HepG2 (cell line): ENCODE results near the gene RHOBTB1. TPM values are rescaled to one million over a fixed set of nuclear protein-coding genes. Genes with fewer than 3 reads are reported as not detected.

Experiments
- ATAC-seq: fragments of 200-7000 bp; cut with Tn5 transposase; 3 replicates; pipeline ENCODE4 v1.9.1; 2020; ENCODE audit warnings: mild to moderate bottlenecking, moderate library complexity
- BruUV-seq: library from RNA; stranded (reverse); fragments of 400-500 nt; replicated peaks from 2 replicates; lab custom pipeline; 2021; lab: Mats Ljungman, UMichigan
- CTCF ChIA-PET: fragments of 300-600 bp; formaldehyde crosslinking; extraction: SDS; loops from one replicate; lab custom pipeline; 2021; ENCODE audit warnings: low total read pairs, inconsistent platforms, low intra/inter-chr PET ratio; lab: Yijun Ruan, JAX
- POLR2A ChIA-PET: fragments of 350-600 bp; sonication (Branson Sonifier 250); formaldehyde crosslinking; loops from one replicate; lab custom pipeline; 2020; ENCODE audit warnings: antibody characterized with exemption, inconsistent platforms; lab: Yijun Ruan, JAX
- DNase-seq: peaks from one replicate; pipeline ENCODE4 v3.0.0-alpha.2; 2015; ENCODE audit warnings: low spot score
- FAIRE-seq: peaks from 3 replicates; lab custom pipeline; 2011; peaks lifted over from hg19 to GRCh38; lab: Jason Lieb, UNC
- H2AFZ ChIP-seq: one replicate; pipeline ENCODE4 v1.6.1; 2011; ENCODE audit warnings: low read length, inconsistent platforms
- H3K27ac ChIP-seq: fragments of 300-600 bp; 3 replicates; pipeline ENCODE4 v1.8.0; 2011; ENCODE audit warnings: mixed run types, mild to moderate bottlenecking, mixed read lengths, low read length, inconsistent platforms; ENCODE audit not compliant: insufficient read depth; ENCODE audit errors: extremely low read length
- H3K27me3 ChIP-seq, 2 experiments: fragments of 200-600 bp in 1 of 2; 2 replicates in 1 of 2; 3 replicates in 1 of 2; pipeline versions ENCODE4 v1.6.0 to v1.8.0; 2011; ENCODE audit warnings: low read length in 2 of 2, mild to moderate bottlenecking in 2 of 2, moderate library complexity in 2 of 2, inconsistent platforms in 1 of 2; ENCODE audit not compliant: insufficient read depth in 2 of 2, control insufficient read depth in 1 of 2
- H3K36me3 ChIP-seq, 2 experiments: fragments of 200-600 bp in 1 of 2; replicated peaks in 1 of 2; 2 replicates in 1 of 2; 3 replicates in 1 of 2; pipeline versions ENCODE4 v1.5.1 to v1.8.0; 2011; ENCODE audit warnings: low read length in 2 of 2, inconsistent platforms in 1 of 2; ENCODE audit not compliant: insufficient read depth in 2 of 2, control insufficient read depth in 1 of 2
- H3K4me1 ChIP-seq: 2 replicates; pipeline ENCODE4 v1.5.1; 2012; ENCODE audit warnings: low read length, inconsistent platforms; ENCODE audit not compliant: insufficient read depth
- H3K4me2 ChIP-seq: 2 replicates; pipeline ENCODE4 v1.6.0; 2011; ENCODE audit warnings: low read depth, low read length, inconsistent platforms
- H3K4me3 ChIP-seq, 3 experiments: fragments of 200-600 bp in 1 of 3; sonication (generic), shearing (Covaris generic) in 1 of 3; replicated peaks in 1 of 3; 2 replicates each; pipeline ENCODE4 v1.5.1; 2011 to 2016; ENCODE audit warnings: low read length in 3 of 3, inconsistent platforms in 2 of 3, low read depth in 2 of 3, mild to moderate bottlenecking in 2 of 3, control low read depth in 1 of 3, mixed read lengths in 1 of 3; ENCODE audit not compliant: insufficient read depth in 1 of 3
- H3K79me2 ChIP-seq: one replicate; pipeline ENCODE4 v1.6.1; 2011; ENCODE audit warnings: low read length, inconsistent platforms; ENCODE audit not compliant: insufficient read depth
- H3K9ac ChIP-seq: 2 replicates; pipeline ENCODE4 v1.6.0; 2011; ENCODE audit warnings: mild to moderate bottlenecking, low read depth, low read length, inconsistent platforms; ENCODE audit not compliant: insufficient read depth
- H3K9me3 ChIP-seq: 2 replicates; pipeline ENCODE4 v1.5.1; 2012; ENCODE audit warnings: mild to moderate bottlenecking, low read length
- H4K20me1 ChIP-seq: 2 replicates; pipeline ENCODE4 v1.6.0; 2011; ENCODE audit warnings: inconsistent platforms, mild to moderate bottlenecking, low read length, moderate library complexity; ENCODE audit not compliant: insufficient read depth
- BHLHE40 ChIP-seq: IDR thresholded peaks from 2 replicates; pipeline ENCODE4 v1.6.1; 2011; ENCODE audit warnings: low read length, improper control_type of control experiment
- BRCA1 ChIP-seq: sonication (generic); formaldehyde crosslinking; IDR thresholded peaks from 2 replicates; pipeline ENCODE4 v1.4.0; 2020; ENCODE audit warnings: missing genetic modification reagents
- CEBPG ChIP-seq: IDR thresholded peaks from 2 replicates; pipeline ENCODE4 v1.6.1; 2016
- CENPX ChIP-seq: sonication (generic); formaldehyde crosslinking; IDR thresholded peaks from 2 replicates; pipeline ENCODE4 v1.9.0; 2021; ENCODE audit warnings: mild to moderate bottlenecking, missing genetic modification reagents, moderate library complexity
- FOSL2 ChIP-seq: sonication (generic); formaldehyde crosslinking; IDR thresholded peaks from 2 replicates; pipeline ENCODE4 v1.4.0; 2020; ENCODE audit warnings: missing genetic modification reagents
- HNRNPH1 ChIP-seq: fragments of 200-400 bp; formaldehyde crosslinking; optimal IDR thresholded peaks from 2 replicates; pipeline ENCODE3; 2017; ENCODE audit warnings: mild to moderate bottlenecking, low read depth, low read length
- PHF8 ChIP-seq: sonication (generic); formaldehyde crosslinking; IDR thresholded peaks from 2 replicates; pipeline ENCODE4 v1.5.0; 2020; ENCODE audit warnings: missing genetic modification reagents
- SMARCE1 ChIP-seq: fragments of 450-650 bp; IDR thresholded peaks from 2 replicates; pipeline ENCODE4 v1.6.1; 2017; ENCODE audit warnings: borderline replicate concordance
- XBP1 ChIP-seq: sonication (generic); formaldehyde crosslinking; IDR thresholded peaks from 2 replicates; pipeline ENCODE4 v1.5.0; 2020; ENCODE audit warnings: missing genetic modification reagents
- ZFX ChIP-seq: sonication (generic); formaldehyde crosslinking; IDR thresholded peaks from 2 replicates; pipeline ENCODE4 v1.4.0; 2020; ENCODE audit warnings: mild to moderate bottlenecking, low read depth, missing genetic modification reagents, moderate library complexity
- ZNF337 ChIP-seq: sonication (generic); formaldehyde crosslinking; IDR thresholded peaks from 2 replicates; pipeline ENCODE4 v1.5.1; 2020; ENCODE audit warnings: missing genetic modification reagents, low read depth, mild to moderate bottlenecking, borderline replicate concordance
- ZNF615 ChIP-seq: sonication (generic); formaldehyde crosslinking; IDR thresholded peaks from 2 replicates; pipeline ENCODE4 v1.5.0; 2020; ENCODE audit warnings: mild to moderate bottlenecking, missing genetic modification reagents, borderline replicate concordance
- ZNF776 ChIP-seq: sonication (generic); formaldehyde crosslinking; IDR thresholded peaks from 2 replicates; pipeline ENCODE4 v1.4.0; 2020; ENCODE audit warnings: mild to moderate bottlenecking, missing genetic modification reagents
- WGBS: methylation state at CpG from one replicate; pipeline ENCODE4 v1.1.6; 2017; ENCODE audit warnings: low lambda C conversion rate; 5-methylcytosine and 5-hydroxymethylcytosine counted together
- in situ Hi-C: cut with HindIII; loops from 2 replicates; pipeline ENCODE4 v1.10.0; 2017; ENCODE audit warnings: low pct_unique_long_range_greater_than_20kb; ENCODE audit not compliant: extremely low pct_ligation_motif_present
- intact Hi-C: fragments of 100-400 bp; cut with micrococcal nuclease; formaldehyde crosslinking; loops from one replicate; pipeline ENCODE4 v1.10.0; 2022; ENCODE audit not compliant: unreplicated experiment
- polyA plus RNA-seq, 8 experiments: library from polyadenylated mRNA; depleted of rRNA in 3 of 8; stranded (reverse) in 7 of 8; unstranded in 1 of 8; fragments of >200 nt; fragmentation: Illumina TruSeq in 4 of 8; extraction: Trizol in 4 of 8; gene quantifications; 2 replicates each; pipeline versions ENCODE4 v1.2.1 to v1.2.3, GENCODE V29; 2011 to 2016; ENCODE audit warnings: low read depth in 4 of 8, missing spikeins in 1 of 8, mixed read lengths in 1 of 8; ENCODE audit not compliant: insufficient read depth in 1 of 8
- total RNA-seq, 5 experiments: library from RNA; depleted of rRNA; stranded (reverse); fragments of >200 nt; fragmentation: Illumina TruSeq; extraction: Trizol; gene quantifications; 2 replicates each; pipeline ENCODE4 v1.2.3, GENCODE V29; 2016; ENCODE audit warnings: low read depth in 1 of 5
- TF ChIP-seq, protein P1 (sequence below): sonication (generic); formaldehyde crosslinking; IDR thresholded peaks from 2 replicates; pipeline ENCODE4 v1.9.0; 2021; ENCODE audit warnings: missing genetic modification reagents, borderline replicate concordance
- TF ChIP-seq, protein P2 (sequence below): sonication (generic); formaldehyde crosslinking; IDR thresholded peaks from 2 replicates; pipeline ENCODE4 v1.4.0; 2020; ENCODE audit warnings: missing genetic modification reagents
- TF ChIP-seq, protein P3 (sequence below): sonication (generic); formaldehyde crosslinking; IDR thresholded peaks from 2 replicates; pipeline ENCODE4 v1.5.0; 2020; ENCODE audit warnings: mild to moderate bottlenecking, missing genetic modification reagents

Gene RHOBTB1
- total and polyA plus RNA-seq, 2 of the 13 experiments (the other 11 are each of a cell fraction or from before 2014, with no cell fraction given): 18.8 to 59.5 TPM

DNA sequence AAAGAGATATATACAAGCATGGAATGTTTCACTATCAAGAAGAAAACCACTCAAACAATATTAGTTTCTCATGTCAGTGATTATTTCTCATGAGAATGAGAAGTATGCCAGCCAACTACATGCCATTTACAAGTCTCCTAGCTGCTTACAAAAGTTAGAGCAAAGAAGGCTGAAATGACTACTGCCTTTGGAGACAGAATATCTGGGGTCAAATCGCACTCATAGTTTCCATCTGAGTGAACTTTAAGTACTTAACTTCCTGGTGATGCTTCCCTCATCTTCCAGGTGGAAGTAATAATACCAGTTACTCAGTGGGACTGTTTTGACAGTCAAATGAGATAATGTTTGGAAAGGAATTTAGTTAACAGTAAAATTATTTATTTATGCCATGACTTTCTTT is 42.0 kb upstream of the RHOBTB1 start:
- no peaks in the 10 kb centered on the region for H3K27me3 ChIP-seq
- H3K9ac ChIP-seq: no peak overlapping the region
- H3K4me2 ChIP-seq: no peak overlapping the region
- in situ Hi-C loops (no loop called here), intact Hi-C loops (no loop called here)
- WGBS: 100% methylated on average over 1 of the region's 1 CpG
- DNase-seq (no peak), FAIRE-seq (no peak), ATAC-seq (no peak)
- peaks cover 2 to 9% of the 10 kb centered on the region in 2 experiments; a peak in 3 of 5 replicates for H3K36me3 ChIP-seq
- no TSS peak for BruUV-seq
- ChIA-PET CTCF (no interaction called here), POLR2A (no interaction called here)
- H4K20me1 ChIP-seq: no peaks in the 10 kb centered on the region
- H3K4me3 ChIP-seq: no peak overlapping the region
- H3K79me2 ChIP-seq: peaks cover 32% of the 10 kb centered on the region
- no peak overlapping the region for H2AFZ ChIP-seq
- no peak overlapping the region for H3K27ac ChIP-seq
- peaks cover 13% of the 10 kb centered on the region for H3K9me3 ChIP-seq
- TF ChIP-seq SMARCE1 (no peak), ZNF337 (CRISPR knock-in tag) (no peak), BRCA1 (CRISPR knock-in tag) (no peak), HNRNPH1 (no peak), ZNF615 (CRISPR knock-in tag) (no peak), CEBPG (CRISPR knock-in tag) (no peak), CENPX (CRISPR knock-in tag) (no peak), ZNF776 (CRISPR knock-in tag) (no peak), ZFX (no peak), BHLHE40 (no peak), FOSL2 (no peak), XBP1 (no peak), PHF8 (CRISPR knock-in tag) (no peak)
- TF ChIP-seq, protein P1, sequence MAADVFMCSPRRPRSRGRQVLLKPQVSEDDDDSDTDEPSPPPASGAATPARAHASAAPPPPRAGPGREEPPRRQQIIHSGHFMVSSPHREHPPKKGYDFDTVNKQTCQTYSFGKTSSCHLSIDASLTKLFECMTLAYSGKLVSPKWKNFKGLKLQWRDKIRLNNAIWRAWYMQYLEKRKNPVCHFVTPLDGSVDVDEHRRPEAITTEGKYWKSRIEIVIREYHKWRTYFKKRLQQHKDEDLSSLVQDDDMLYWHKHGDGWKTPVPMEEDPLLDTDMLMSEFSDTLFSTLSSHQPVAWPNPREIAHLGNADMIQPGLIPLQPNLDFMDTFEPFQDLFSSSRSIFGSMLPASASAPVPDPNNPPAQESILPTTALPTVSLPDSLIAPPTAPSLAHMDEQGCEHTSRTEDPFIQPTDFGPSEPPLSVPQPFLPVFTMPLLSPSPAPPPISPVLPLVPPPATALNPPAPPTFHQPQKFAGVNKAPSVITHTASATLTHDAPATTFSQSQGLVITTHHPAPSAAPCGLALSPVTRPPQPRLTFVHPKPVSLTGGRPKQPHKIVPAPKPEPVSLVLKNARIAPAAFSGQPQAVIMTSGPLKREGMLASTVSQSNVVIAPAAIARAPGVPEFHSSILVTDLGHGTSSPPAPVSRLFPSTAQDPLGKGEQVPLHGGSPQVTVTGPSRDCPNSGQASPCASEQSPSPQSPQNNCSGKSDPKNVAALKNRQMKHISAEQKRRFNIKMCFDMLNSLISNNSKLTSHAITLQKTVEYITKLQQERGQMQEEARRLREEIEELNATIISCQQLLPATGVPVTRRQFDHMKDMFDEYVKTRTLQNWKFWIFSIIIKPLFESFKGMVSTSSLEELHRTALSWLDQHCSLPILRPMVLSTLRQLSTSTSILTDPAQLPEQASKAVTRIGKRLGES: no peak
- TF ChIP-seq, protein P2, sequence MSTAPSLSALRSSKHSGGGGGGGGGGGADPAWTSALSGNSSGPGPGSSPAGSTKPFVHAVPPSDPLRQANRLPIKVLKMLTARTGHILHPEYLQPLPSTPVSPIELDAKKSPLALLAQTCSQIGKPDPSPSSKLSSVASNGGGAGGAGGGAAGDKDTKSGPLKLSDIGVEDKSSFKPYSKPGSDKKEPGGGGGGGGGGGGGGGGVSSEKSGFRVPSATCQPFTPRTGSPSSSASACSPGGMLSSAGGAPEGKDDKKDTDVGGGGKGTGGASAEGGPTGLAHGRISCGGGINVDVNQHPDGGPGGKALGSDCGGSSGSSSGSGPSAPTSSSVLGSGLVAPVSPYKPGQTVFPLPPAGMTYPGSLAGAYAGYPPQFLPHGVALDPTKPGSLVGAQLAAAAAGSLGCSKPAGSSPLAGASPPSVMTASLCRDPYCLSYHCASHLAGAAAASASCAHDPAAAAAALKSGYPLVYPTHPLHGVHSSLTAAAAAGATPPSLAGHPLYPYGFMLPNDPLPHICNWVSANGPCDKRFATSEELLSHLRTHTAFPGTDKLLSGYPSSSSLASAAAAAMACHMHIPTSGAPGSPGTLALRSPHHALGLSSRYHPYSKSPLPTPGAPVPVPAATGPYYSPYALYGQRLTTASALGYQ (CRISPR knock-in tag): no peak
- TF ChIP-seq, protein P3, sequence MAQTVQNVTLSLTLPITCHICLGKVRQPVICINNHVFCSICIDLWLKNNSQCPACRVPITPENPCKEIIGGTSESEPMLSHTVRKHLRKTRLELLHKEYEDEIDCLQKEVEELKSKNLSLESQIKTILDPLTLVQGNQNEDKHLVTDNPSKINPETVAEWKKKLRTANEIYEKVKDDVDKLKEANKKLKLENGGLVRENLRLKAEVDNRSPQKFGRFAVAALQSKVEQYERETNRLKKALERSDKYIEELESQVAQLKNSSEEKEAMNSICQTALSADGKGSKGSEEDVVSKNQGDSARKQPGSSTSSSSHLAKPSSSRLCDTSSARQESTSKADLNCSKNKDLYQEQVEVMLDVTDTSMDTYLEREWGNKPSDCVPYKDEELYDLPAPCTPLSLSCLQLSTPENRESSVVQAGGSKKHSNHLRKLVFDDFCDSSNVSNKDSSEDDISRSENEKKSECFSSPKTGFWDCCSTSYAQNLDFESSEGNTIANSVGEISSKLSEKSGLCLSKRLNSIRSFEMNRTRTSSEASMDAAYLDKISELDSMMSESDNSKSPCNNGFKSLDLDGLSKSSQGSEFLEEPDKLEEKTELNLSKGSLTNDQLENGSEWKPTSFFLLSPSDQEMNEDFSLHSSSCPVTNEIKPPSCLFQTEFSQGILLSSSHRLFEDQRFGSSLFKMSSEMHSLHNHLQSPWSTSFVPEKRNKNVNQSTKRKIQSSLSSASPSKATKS (CRISPR knock-in tag): no peak
- TF ChIP-seq, all 625 proteins: peak for 0
- peaks cover 8% of the 10 kb centered on the region for H3K4me1 ChIP-seq
